Neural cell (in vitro differentiated cells): ENCODE data around the gene OR4E1.
"Not testable (repeated sequence)": the region's sequence is repeated elsewhere in the genome, so short reads cannot be mapped to it uniquely, and the experiment has no call there.

Source experiments
- CTCF ChIP-seq: fragments of 450-650 bp; IDR thresholded peaks from 2 replicates; pipeline ENCODE4 v1.5.1; 2014; ENCODE audit warnings: antibody characterized with exemption, mild to moderate bottlenecking, moderate library complexity; ENCODE audit not compliant: poor library complexity, severe bottlenecking
- EP300 ChIP-seq: fragments of 450-650 bp; conservative IDR thresholded peaks from 2 replicates; pipeline ENCODE4 v1.6.1; 2014; ENCODE audit warnings: antibody characterized with exemption, mild to moderate bottlenecking, moderate library complexity; ENCODE audit not compliant: poor library complexity, severe bottlenecking
- POLR2AphosphoS5 ChIP-seq: IDR thresholded peaks from 2 replicates; pipeline ENCODE4 v1.6.1; 2012
- SMC3 ChIP-seq: fragments of 450-650 bp; conservative IDR thresholded peaks from 2 replicates; pipeline ENCODE4 v1.6.1; 2014; ENCODE audit warnings: antibody characterized with exemption, mild to moderate bottlenecking, moderate library complexity; ENCODE audit not compliant: poor library complexity

GRCh38 chr14:21630503-21630902, 43.1 kb downstream of the OR4E1 start:
- TF ChIP-seq CTCF, EP300, POLR2AphosphoS5, SMC3: not testable (repeated sequence)
